ELR (cell line): Measurements from ENCODE around the gene UNC5A.

Experiments
- DNase-seq: peaks from one replicate; pipeline ENCODE4 v3.0.0-alpha.2; 2015; ENCODE audit warnings: low read depth

UNC5A gene

DNA sequence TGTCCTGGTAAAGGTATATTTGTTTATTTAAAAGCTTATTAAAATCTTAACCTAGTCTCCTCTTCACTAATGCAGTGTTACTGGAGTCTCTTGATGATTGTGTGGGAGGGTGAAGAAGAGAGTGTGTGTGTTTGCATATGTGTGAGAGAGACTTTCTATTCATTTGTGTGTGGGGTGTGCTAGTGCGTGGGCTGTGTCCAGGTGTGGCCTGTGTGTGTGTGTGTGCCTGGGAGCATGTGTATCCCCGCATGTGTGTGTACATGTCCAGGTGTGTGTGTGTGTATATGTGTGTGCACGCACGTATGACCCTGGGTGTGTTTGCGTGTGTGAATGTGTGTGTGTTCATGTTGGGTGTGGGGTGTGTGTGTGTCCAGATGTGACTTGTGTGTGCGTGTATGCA is 10.3 kb upstream of the UNC5A start:
- no peak for DNase-seq

DNA sequence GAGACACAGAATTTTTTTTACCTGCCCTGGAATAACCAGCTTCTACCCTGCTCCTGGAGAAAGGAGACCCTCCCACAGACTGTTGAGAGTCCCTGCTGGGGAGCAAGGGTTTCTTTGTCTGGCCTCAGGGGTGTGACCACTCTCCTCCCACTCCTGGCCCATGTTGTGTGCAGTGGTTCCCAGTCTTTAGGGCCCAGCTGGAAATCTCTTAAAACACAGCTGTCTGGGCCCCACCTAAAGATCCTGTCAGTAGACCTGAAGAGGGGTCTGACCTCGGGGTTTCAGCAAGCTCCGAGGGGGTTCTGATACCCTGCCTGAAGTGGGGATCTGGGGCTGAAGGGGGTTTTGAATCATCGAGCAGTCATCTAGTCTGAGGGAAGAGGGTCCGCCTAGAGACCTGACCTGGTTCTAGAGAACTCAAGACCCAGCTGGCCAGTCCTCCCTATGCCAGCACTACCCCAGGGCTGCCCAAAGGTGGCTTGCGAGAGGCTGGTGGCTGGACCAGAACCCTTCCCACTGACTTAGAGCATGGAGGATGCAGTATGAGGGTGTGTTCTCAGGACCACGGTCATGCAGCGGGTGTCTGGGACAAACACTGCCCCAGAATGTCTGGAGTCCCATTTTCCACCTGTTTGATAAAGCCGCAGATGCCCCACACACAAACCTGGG is 8.1 kb upstream of the UNC5A start:
- DNase-seq: no peak

GRCh38 chr5:176803068-176803942 is 7.1 kb upstream of the UNC5A start:
- DNase-seq: no peak

- DNase-seq: no peak
Measured at GRCh38 chr5:176803943-176804498, 6.3 kb upstream of the UNC5A start.

GRCh38 chr5:176806137-176806536 is 4.2 kb upstream of the UNC5A start:
- DNase-seq: peak; percentile 19

- DNase-seq: no peak
Measured at GRCh38 chr5:176809544-176810080, 747 bp upstream of the UNC5A start.

- peak; percentile 25 for DNase-seq
Measured at GRCh38 chr5:176810687-176811501, 535 bp downstream of the UNC5A start.

- DNase-seq: peak; percentile 51
Measured at GRCh38 chr5:176812269-176813259, 2.2 kb downstream of the UNC5A start.

DNA sequence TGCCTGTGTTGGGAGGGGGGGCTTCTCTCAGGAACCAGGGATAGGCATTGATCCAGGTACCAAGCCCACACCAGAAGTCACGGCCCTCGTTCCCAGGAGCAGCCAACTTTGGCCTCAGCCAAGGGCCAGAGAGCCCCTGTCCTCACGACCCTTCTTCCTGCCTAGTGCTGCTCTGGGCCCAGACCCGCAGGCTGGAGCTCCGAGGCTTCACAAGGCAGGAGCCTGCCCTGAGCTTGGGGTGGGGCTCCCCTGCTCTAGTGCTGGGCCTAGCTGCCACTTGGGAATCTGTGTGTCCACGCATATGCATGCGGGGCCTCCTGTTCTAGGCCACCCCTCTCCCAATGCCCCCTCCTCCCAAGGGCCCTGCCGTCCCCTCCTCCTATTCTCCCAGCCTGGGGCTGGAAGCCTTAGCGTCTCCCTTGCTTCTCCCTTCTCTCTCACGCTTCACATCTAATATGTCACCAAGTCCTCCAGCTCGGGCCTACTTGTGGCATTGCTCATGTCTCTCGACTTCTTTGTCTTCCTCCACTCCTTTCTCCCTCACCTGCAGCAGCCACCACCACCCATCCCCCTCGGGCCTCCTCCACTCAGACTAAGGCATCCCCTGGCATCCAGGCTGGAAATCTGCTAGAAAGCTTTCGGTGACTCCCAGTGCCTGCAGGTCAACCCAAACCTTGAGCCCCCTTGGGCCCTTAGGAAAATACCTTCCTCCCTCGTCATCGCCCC is 3.4 kb downstream of the UNC5A start:
- no peak for DNase-seq

DNA sequence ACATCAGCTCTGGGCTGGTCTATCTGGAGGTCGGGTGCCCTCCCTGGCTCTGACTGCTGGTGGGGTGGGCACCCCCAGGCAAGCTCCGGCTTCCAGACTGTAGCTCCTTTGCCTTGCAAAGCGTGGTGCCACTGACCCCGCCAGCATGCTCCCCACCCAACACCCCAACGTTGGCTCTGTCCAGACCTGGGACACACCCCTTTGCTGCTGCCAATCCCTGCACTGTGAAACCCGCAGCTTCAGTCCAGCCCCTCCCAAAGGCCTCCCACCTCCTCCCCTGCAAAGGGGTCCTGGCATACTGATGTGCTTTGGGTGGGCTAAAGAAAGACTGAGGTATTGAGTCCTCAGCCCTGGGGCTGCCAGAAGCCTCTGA is 3.9 kb downstream of the UNC5A start:
- no peak for DNase-seq

DNA sequence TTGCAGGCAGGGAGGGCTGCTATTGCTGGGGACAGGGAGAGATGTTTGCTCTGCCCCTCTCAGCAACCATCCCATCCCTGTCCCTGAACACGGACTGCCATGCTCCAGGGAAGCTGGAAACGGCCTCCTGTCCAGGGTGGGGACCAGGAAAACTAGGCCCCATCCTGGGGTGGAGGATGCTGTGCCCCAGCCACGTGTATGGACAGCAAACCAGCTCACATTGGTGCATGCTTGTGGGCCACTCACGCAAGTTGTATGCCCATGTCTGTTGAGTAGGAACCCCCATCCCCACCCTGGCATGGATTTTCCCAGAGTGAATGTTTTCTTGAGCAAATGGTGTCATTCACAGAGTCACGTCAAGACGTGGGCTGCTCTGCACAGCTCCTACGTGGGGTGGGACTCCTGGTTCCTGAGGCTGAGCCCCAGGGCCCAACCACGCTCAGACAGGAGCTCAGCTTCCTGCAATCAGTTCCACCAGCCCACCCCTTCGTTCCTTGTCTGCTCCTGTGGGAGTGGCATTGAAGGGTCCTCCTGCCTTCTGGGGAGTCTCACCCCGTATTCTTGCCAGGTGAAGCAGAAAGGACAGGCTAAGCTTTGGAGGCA is 4.6 kb downstream of the UNC5A start:
- DNase-seq: no peak

DNA sequence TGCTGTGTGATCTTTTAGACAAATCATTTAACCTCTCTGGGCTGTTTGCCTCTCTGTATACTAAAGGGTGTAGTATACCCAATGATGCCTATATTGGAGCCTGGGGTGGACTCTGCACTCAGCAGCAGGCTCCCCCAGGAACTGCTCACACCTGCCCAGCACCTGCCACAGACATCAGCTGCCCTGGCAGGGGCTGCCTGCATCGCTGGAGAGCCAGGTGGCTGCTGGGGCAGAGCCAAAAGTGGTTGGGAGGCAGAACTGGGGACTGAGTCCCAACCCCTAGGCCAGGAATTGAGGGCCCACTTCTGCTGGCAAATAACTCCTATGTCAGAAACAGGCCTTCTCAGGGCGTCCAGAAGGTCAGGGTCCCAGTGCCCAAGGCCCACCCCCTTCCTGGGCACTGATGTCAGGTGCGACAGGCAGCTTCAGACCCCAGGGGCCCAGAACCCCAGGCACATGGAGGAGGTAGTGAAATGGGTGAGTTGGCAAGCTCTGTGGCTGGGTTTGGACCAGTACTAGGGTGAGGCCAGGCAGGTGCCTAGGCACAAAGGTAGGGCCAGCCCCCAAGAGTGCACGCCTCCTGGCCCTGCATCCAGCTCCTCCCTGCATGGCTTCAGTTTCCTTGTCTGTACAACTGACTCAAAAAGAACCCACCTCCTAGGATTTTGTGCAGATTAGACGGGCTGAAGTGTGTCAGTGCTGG is 5.8 kb downstream of the UNC5A start:
- DNase-seq: no peak

DNA sequence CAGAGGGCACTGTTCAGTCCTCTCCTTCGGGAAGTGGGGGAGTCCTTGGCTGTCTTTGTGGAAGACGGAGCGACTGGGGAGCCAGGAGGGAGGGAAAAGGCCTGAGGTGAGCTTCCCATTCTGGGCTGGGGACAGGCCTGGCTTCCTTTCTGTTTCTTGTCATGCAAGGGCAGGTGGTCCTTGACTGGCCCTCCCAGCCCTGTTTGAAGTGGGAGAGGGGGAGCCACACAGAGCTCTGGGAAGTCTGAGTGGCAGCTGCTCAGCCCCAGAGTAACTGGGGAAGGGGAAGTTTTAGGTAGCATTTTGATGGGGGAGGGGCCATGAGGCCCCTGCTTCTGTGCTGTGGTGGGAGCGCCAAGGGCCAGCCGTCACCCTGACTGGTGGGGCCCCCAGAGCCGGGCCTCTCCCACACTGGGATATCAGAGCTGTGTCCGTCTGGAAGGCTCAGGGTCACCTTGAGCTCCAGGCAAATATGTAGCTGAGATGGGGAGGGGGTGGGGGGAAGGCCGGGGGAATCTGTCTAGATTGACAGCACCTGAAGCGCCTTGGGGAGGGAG is 6.5 kb downstream of the UNC5A start:
- no peak for DNase-seq

DNA sequence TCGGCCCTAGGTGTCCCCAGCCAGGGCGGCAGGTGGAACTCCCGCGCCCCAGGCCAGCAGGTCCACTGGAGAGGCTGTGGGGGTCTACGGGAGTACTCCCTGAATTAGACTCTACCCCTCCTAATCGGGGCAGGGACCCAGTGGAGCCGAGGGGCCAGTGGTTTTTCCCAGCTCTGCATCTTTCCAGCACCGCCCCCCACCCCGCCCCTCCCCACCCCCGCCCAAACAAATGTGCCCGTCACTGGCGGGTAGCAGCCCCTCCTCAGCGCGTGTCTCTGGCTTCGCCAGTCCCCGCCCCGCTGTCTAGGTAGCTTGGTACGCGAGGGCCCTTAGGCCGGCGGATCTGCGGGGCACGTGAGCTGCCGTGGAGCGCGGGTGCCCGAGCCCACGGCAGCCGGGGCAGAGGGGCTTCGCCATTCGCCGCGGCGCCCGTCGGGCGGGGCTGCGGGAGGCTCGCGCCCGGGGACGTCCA is 7.0 kb downstream of the UNC5A start:
- no peak for DNase-seq

GRCh38 chr5:176817841-176818377 is 7.5 kb downstream of the UNC5A start:
- DNase-seq: peak; percentile 28

GRCh38 chr5:176818391-176819098 is 8.2 kb downstream of the UNC5A start:
- no peak for DNase-seq

GRCh38 chr5:176819476-176819875 is 9.1 kb downstream of the UNC5A start:
- no peak for DNase-seq

DNA sequence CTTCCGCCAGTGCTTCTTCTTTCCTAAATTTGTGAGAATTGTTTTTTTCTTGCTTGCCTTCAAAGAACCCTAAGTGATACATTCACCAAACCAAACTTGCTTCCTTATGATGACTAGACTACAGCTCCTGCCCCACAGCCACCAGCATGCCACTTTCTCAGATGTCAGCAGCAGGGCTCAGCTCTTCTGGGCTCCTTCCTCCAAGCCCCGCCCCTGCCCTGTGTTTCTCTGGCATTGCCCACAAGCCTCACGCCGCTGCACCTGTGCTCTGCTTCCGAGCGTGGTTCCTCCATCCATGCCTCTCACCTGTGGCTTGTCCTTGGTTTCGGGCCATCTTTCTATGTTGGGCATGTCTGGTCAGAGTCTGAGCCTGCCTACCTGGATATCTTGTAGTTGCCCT is 10.6 kb downstream of the UNC5A start:
- no peak for DNase-seq
